Lower leg skin (tissue), 3 donors: ENCODE measurements around the gene CCNL1.

Experiments
- CTCF ChIP-seq, 3 donors: fragments of 450-650 bp; IDR thresholded peaks; one replicate each; pipeline ENCODE4 v1.5.1; 2016; ENCODE audit warnings: antibody characterized with exemption in 3 of 3, mild to moderate bottlenecking in 3 of 3, moderate library complexity in 2 of 3
- POLR2A ChIP-seq, 2 donors: fragments of 450-650 bp; IDR thresholded peaks; one replicate each; pipeline ENCODE4 v1.6.1; 2016 to 2017; ENCODE audit warnings: antibody characterized with exemption in 2 of 2, mild to moderate bottlenecking in 1 of 2, moderate library complexity in 1 of 2

- TF ChIP-seq CTCF (IDR thresholded peaks at IDR 0.05) (no peak), POLR2A (IDR thresholded peaks at IDR 0.05) (no peak)
Observed at GRCh38 chr3:157122116-157122515, 37.8 kb downstream of the CCNL1 start.
